Colon (tissue), 2 donors: ENCODE data around the gene IL4R.
"Not testable (repeated sequence)": the region's sequence is repeated elsewhere in the genome, so short reads cannot be mapped to it uniquely, and the experiment has no call there.

ENCODE experiments used
- FAIRE-seq: peaks from 2 replicates; lab custom pipeline; 2012; peaks lifted over from hg19 to GRCh38; lab: Jason Lieb, UNC
- donor health status: control.
- donor health status: control.

The IL4R gene

DNA sequence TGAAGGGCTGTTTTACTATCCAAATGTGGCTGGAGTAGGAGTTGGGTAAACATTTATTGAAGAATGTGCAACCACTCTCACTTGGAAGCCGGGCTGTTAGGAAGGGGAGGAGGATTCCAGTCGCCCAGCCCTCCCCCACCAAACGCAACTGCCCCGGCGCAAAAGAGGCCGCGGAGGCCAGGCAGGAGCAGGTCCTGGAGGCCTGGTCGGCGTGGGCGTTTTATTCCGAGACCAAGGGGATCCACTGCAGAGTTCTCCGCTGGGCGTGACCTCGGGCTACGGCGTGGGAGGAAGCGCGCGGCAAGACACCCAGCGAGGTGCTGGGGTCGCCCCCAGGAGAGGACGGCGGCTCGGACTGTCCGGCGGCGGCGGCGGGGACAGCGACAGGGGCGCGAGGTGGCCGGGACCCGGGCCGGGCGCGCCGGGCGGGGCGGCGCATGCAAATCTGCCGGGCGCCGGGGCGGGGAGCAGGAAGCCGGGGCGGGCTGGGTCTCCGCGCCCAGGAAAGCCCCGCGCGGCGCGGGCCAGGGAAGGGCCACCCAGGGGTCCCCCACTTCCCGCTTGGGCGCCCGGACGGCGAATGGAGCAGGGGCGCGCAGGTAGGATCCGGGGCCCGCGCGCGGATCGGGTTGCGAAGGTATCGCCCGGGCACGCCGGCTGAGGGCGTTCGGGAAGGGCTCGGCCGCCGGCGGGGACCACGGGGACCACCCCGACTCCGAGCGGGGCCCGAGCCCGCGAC, at the start of gene IL4R:
Gene IL4R (plus strand): TSS at position 553 of the 739 bp plus-strand sequence. CDS start 26,230 bp downstream, outside the sequence.
- FAIRE-seq, result no peak

DNA sequence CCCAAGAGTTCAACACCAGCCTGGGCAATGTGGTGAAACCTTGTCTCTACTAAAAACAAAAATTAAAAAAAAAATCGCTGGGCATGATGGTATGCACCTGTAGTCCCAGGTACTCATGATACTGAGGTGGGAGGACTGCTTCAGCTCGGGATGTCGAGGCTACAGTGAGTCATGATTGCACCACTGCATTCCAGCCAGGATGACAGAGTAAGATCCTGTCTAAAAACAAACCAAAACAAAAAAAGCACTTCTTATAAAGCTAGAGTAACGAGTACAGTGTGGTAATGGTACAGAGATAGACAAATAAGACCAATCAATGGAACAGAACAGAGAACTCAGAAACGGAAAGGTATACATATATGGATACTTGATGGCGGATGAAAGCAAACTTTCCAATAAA, 49.6 kb upstream of the IL4R start:
- FAIRE-seq, result no peak

DNA sequence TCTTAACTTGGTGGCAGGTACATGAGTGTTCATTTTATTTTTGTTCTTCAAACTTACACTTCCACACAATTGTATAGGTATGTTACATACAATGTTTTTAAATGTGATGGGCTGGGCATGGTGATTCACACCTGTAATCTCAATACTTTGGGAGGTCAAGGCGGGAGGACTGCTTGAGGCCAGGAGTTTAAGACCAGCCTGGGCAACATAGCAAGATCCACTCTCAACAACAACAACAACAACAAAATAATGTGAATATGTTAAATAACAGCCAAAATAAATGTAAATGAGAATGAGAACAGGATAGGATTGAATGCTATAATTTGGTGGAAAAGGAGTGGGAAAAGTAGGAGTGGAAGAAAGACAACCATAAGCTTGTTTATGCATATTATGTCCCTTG, 47.8 kb upstream of the IL4R start:
- no peak for FAIRE-seq

DNA sequence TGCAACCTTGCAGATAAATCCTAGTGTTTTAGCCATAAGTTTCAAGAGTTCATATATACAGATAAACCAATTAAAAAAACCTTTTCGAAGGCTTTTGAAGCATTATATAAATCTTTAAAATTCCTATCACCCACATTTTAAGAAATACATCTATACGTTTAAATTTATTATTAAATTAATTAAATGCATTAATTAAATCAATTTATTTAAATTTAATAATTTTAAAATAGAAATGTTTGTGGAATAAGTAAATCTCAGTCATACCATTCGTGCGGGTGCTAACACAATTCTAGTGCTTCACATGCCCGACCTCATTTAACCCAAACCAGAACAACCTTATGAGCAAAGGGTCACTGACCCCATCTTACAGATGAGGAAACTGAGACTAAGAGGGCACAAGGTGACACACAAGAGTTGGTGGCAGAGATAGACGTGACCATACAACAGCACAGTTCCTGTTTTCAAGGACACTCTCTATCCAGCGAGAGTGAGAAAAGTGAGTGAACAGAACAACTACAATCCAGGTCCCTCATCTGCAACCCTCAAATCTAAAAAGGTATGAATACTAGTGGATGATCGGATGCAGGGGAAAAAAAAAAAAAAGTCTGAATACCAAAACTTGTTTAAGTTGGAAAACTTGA, 46.6 kb upstream of the IL4R start:
- FAIRE-seq, result no peak

DNA sequence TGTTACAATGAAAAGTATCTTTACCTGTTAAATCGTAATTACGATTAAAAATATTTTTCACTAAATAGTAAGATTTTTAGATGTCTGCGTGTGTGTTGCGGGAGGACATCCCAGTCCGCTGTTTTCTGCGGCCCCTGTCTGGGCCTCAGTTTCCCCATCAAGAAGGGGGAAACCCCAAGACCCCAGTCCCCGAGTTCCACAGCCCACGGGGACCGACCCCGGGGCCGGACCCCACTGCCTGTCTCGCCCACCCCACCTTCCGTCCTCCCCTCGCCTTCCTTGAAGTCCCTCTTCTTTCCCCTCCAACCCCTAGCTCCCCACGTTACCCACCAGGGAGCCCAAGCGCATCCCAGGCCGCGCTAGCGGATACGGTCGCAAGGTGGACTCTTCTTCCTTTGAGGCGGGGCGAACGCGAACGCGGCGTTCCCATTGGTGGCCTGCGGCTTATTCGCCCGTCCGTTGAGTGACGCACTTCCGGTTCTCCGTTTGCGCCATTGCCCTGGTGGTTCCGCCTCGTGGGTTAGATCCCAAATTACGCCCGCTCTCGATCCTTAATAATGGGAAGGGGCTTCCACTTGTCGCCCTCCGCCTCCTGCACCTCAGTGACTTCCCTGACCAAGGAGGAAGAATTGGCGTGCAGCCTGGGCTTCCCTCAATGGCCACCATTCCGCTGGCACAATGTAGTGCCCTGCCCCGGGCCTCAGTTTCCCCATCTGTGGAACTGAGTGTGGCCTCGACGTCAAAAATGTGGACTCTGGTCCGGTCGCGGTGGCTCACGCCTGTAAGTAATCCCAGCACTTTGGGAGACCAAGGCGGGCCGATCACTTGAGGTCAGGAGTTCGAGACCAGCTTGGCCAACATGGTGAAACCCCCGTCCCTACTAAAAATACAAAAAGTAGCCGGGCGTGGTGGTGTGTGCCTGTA, 45.1 kb upstream of the IL4R start, which contains the start of gene NSMCE1:
Gene NSMCE1 (minus strand): TSS at position 397 of the 924 bp plus-strand sequence. CDS start 11,202 bp downstream, outside the sequence.
- FAIRE-seq, result no peak

DNA sequence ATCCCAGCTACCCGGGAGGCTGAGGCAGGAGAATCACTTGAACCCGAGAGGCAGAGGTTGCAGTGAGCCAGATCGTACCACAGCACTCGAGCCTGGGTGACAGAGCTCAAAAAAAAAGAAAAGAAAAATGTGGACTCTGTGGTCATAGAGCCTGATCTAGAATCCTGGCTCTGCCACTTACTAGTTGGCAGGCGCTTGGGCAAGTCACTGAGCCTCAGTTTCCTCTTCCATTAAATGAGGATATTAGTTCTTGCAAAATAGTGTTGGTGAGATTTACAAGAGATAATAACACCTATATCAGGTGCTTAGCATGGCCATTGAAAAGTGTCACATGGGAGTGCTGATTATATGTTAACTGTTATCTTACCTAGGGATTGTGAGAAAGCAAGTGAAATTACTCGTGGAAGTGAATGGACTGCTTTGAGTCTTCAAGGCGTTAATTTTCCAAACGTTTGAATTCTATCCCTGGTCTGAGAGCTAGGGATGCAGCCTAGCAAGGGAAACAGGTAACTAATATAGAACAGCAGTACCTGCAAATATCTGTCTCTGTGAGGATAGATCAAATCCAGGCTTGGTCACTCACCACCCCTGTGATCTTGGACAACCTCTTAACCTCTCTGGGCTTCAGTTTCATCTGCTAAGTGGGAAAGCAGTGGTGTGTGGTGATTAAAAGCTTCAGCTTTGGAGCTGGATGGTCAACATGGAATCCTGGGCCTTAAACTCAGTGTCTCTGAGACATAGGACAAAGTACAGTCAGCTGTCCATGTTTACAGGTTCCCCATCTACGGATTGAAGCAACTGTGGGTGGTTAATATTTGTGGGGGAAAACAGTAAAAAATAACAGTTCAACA, 44.2 kb upstream of the IL4R start:
- no peak for FAIRE-seq

DNA sequence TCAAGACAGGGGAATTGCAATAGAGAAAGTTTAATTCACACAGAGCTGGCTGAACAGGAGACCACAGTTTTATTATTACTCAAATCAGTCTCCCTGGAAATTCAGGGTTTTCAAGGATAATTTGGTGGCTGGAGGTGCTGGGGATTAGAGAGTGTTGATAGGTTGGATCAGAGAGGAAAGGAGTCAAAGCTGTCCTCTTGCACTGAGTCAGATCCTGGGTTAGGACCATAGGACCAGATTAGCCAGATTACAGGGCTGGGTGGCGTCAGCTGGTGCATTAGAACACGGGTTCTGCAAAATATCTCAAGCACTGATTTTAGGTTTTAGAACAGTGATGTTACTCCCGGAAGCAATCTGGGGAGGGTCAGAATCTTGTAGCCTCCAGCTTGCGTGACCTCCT, 43.4 kb upstream of the IL4R start:
- FAIRE-seq, result no peak

DNA sequence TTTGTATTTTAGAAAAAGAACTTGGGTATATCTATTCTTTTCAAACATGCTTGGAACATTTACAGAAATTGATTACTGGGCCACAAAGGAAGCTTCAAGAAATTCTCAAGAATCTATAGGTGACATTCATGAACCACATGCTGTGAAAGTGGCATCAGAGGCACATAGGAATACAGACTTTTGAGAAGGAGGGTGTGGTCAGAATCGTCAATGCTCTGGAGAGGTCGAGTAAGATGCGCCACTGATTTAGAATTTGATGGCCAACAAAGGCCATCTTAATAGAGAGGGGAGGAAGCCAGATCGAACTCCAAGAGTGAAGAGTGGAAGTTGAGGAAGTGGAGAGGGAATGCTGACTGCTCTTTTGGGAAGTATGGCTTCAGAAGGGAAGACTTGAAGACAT, 41.7 kb upstream of the IL4R start:
- no peak for FAIRE-seq

DNA sequence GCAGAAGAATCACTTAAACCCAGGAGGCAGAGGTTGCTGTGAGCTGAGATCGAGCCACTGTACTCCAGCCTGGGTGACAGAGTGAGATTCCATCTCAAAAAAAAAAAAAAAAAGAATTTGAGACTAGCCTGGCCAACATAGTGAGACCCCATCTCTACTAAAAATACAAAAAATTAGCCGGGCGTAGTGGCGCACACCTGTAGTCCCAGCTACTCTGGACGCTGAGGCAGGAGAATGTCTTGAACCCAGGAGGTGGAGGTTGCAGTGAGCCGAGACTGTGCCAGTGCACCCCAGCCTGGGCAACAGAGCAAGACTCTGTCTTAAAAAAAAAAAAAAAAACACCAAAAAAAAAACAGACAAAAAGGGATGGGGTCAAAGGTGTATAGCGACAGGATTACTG, 41.1 kb upstream of the IL4R start:
- not testable (repeated sequence) for FAIRE-seq

DNA sequence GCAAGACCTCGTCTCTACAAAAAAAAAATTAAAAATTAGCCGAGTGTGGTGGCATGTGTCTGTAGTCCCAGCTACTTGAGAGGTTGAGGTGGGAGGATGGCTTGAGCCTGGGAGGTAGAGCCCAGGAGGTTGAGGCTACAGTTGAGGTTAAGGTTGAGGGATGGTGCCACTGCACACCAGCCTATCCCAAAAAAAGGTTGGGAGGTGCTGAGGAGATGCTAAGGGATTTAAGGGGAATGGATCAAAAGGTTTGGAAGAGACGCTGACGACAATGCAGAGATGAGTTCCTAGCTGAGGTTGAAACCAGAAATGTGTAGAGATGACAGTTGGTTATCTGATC, 40.5 kb upstream of the IL4R start:
- no peak for FAIRE-seq

DNA sequence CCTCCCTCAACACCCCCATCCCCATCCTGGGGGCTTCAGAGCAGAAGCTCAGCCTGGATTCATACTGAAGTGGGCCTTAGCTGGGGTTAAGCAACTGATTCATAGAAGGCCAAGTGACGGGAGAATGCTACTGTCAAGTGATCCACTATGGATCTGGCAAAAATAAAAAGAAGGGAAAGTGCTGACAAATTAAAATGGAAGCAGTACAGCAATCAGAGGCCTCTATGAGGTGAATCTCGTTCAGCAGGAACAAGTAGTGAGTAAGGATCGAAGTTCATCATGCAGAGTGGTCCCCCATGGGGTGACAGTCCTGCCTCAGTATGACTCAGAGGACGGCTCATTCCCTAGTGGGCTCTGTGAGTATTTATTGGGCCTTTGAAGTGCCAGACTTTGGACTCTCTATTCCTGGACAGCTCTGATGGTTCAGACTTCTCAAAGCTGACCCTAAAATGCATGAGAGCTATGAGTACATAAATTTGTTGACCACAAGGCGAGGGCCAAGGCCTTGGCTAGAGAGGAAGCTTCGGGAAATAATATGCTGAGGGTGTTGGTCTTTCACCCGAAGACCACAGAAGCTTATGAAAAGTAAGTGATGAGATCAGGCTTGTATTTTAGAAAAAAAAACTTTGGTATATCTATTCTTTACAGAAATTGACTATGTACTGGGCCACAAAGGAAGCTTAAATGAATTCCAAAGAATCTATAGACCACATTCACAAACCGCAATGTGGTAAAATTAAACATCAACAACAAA, 39.9 kb upstream of the IL4R start:
- FAIRE-seq, result no peak

DNA sequence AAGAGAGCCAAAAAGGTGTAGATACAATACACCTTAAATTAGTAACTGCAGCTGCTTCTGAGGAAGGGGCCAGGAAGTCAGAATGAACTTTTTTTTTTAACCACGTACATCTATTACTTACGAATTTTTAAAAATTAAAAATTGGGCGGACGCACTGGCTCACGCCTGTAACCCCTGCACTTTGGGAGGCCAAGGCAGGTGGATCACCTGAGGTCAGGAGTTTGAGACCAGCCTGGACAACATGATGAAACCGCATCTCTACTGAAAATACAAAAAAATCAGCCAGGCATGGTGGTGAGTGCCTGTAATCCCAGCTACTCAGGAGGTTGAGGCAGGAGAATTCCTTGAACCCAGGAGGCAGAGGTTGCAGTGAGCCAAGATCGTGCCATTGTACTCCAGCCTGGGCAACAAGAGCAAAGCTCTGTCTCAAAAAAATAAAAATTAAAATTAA, 39.3 kb upstream of the IL4R start:
- not testable (repeated sequence) for FAIRE-seq

DNA sequence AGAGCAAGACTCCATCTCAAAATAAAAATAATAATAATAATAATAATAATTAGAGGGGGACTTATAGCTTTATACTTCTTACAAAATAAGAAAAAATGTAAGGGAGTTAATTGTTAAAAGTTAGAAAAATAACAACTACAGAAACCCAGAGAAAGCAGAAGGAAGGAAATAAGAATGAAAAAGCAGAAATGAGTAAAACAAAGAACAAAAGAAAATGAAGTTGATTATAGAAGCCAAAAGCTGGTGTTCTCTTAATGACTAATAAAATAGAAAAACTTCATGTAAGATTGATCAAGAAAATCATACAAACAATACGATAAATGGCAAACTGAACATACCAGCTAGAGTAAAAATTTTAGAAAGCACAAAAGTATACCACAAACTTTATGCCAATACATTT, 38.4 kb upstream of the IL4R start:
- FAIRE-seq, result no peak

DNA sequence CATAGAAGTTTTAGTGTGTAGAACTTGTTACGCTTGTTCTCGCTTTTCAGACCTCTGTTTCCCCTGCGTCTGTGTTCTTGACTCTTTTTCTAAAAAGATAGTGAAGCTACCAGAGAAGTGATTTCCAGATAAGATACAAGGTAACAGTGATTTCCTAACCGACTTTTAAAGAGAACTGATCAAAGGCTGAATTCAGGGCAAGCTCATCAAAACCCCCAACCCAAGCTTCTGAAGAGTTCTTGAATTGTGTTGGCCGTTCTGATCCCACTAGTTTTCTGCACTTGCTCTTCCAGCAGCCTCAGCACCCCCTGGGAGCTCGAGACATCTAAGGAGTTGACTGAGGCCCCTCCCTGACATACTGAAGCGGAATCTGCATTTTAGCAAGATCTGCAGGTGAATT, 32.5 kb upstream of the IL4R start:
- no peak for FAIRE-seq

DNA sequence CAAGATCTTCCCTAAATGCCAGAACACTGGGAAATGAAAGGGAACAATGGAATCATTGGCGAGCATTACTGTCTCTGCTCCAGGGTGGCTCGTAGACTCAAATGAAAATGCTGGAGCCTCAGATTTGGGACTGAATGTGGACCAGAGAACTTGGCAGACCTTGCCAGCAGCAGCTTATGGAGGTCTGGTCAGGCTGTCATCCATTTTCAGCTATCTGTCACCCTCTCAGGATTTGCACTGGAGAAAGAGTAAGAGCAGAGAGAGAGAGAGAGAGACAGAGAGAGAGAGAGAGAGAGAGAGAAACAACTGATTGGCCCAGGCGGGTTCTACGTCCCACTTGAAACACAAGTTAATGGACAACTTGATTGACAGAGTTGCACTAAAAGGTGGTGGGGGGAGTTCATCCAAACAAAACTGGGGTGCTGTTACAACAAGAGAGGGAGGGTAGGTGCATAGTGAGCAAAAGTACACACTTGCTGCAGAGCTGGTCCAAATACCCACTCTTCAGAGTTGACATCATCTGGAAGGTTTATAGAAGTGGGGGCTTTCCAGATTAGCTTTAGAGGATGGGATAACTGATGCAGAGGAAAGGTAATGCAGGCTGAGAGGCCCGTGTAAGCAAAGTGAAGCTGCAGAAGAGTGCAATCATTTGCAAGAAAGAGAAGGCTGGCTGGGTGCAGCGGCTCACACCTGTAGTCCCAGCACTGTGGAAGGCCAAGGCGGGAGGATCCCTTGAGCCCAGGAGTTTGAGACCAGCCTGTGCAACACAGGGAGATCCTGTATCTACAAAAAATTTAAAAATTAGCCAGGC, 28.7 kb upstream of the IL4R start:
- no peak for FAIRE-seq

DNA sequence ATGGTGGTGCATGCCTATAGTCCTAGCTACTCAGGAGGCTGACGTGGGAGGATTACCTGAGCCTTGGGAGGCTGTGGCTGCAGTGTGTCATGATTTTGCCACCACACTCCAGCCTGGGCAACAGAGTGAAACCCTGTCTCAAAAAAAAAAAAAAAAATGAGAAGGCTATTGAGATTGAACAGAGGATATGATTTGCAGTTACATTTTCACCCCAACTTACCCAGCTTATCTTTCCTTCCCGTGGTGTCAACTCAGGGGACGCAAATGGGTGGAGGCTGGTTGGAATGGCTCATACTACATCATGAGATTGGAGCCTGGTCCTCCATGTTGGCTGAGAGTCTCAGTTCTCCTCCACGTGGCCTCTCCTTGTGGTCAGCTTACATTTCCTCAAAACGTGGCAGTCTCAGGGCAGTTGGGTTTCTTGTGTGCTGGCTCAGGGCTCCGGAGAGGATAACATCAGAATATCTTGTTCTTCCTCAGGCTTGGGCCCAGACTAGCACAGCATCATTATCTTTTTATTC, 28.0 kb upstream of the IL4R start:
- no peak for FAIRE-seq

DNA sequence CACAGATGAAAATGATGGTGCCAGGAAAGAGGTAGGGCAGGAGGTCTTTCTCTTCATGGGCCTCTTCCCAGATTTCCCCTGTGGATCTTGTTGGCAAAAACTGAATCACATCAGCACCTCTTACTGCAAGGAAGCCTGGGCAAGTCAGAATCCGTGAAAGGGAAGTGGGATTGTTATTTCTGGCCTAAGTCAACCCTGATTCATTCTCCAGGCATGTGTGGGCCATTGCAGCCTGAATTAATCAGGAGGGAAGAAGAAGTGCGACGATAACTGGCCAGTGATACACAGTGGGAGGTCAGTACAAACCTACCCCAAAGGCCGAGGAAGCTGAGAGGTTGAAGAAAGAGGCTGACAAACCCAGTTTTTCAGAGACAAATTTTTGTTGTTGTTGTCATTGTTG, 27.3 kb upstream of the IL4R start:
- no peak for FAIRE-seq

DNA sequence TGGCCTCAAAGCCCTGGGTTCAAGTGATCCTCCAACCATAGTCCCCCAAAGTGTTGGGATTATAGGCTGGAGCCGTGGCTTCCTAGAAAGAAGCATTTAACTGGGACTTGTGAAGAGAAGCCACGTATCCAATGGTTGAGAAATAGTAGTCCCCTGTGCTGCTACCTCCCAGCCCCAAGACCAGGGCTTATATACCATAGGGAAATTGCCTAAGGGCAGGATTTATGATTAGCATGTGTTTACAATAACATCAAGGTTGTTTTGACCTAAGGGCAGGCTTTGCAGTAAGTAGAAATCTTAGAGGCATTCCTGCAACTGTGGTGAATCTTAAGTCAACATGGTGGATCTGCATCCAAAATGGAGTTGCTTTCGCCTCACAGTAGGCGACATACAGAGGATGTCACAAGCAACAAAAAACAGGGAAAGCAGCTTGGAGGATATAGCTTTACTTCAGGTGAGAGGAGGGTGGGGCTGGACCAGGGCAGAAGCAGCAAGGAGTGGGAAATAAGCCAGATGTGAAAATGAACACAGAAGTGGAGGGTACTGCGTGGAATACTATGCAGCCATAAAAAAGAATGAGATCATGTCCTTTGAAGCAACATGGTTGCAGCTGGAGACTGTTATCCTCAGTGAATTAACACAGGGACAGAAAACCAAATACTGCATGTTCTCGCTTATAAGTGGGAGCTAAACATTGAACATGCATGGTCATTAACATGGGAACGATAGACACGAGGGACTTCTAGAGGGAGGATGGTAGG, 26.5 kb upstream of the IL4R start:
- no peak for FAIRE-seq

DNA sequence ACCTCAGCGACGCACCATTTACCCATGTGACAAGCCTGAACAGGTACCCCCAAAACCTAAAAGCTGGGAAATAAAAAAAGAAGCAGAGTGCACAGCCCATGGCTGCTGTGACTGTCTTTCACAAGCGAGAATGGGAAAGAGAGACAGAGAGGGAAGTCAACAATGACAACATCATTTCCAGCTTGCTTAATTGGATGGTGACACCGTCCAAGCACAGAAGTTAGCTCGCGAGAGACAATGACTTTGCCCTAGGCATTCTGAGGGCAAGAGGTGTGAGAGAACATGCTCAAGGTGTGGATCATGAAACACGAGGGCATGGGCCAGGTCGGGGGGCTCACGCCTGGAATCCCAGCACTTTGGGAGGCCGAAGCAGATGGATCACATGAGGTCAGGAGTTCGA, 25.9 kb upstream of the IL4R start:
- FAIRE-seq, result no peak
